ENCODE results near the gene CDK5RAP2. TPM values are rescaled to one million over a fixed set of nuclear protein-coding genes. Genes with fewer than 3 reads are reported as not detected.

Gene CDK5RAP2
- total RNA-seq, 4 donors from 2014 or later: 28.9 to 62.3 (median 40.0) TPM

DNA sequence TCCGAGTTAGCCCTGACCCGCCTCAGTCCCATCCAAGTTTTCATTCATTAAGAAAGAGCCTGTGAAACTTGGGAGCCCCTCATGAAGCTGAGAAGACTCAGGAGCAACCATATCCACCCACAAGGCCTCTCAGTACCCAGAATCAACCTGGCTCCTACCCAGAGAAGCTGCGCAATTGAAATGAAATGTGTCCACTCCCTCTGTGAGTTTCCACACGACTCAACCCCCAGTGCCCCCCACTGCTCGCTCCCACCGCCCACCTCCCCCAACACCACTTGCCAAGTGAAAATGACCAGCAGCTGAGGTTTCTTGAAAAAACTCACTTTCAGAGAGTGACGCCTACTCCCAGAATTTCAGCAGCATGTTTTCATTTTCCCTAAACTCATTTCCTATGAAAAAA lies 104.6 kb downstream of the CDK5RAP2 start:
- intact Hi-C loops (cut with DNase I; ENCODE audit: low total_unique reads): no loop called here
- Histone ChIP-seq H3K27me3 (no peaks in the 10 kb centered on the region), H3K4me1 (peaks cover 0 to 5% of the 10 kb centered on the region in 2 donors), H3K4me3 (no peak overlapping the region), H3K36me3 (no peaks in the 10 kb centered on the region), H3K27ac (no peak overlapping the region), H3K9me3 (no peaks in the 10 kb centered on the region)
- DNase-seq: no peak
- TF ChIP-seq POLR2A (IDR thresholded peaks at IDR 0.05): no peak
- TF ChIP-seq, protein P1, sequence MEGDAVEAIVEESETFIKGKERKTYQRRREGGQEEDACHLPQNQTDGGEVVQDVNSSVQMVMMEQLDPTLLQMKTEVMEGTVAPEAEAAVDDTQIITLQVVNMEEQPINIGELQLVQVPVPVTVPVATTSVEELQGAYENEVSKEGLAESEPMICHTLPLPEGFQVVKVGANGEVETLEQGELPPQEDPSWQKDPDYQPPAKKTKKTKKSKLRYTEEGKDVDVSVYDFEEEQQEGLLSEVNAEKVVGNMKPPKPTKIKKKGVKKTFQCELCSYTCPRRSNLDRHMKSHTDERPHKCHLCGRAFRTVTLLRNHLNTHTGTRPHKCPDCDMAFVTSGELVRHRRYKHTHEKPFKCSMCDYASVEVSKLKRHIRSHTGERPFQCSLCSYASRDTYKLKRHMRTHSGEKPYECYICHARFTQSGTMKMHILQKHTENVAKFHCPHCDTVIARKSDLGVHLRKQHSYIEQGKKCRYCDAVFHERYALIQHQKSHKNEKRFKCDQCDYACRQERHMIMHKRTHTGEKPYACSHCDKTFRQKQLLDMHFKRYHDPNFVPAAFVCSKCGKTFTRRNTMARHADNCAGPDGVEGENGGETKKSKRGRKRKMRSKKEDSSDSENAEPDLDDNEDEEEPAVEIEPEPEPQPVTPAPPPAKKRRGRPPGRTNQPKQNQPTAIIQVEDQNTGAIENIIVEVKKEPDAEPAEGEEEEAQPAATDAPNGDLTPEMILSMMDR (IDR thresholded peaks at IDR 0.05): no peak

DNA sequence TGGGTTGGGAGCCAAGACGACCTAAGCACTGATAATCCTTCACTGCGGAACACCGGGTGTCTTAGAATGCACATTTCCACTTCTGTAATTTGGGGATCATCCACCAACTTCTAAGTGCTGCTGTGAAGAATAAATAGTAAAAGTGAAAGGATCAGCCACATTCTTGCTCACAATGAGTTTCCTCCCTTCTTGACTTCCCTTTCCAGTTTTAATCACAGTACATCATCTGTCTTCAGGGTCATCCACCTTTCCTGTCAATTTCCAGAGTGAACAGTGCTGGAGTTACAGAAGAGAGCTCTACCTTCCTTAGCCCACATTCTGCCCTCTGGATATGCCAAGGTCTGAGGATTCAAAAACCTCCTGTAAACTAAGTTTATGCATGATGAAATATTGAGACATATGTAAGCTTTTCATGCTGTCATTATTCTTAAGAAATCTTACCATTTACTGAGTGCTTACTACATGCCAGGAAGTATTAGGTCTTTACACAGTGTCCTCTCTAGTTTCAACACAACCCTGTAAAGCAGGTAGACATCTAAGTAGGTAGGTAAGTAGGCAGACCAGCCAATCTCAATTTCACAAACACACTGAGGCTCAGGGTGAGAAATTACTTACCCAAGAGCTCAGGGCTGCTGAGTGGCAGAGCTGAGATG lies 105.2 kb downstream of the CDK5RAP2 start:
- Histone ChIP-seq H3K36me3 (no peaks in the 10 kb centered on the region), H3K9me3 (no peaks in the 10 kb centered on the region), H3K4me3 (no peak overlapping the region), H3K27me3 (no peaks in the 10 kb centered on the region), H3K4me1 (peaks cover 0 to 5% of the 10 kb centered on the region in 2 donors), H3K27ac (no peak overlapping the region)
- no peak for TF ChIP-seq POLR2A (IDR thresholded peaks at IDR 0.05)
- TF ChIP-seq, protein P1 (IDR thresholded peaks at IDR 0.05): no peak
- intact Hi-C loops (cut with DNase I; ENCODE audit: low total_unique reads): no loop called here
- DNase-seq: no peak

DNA sequence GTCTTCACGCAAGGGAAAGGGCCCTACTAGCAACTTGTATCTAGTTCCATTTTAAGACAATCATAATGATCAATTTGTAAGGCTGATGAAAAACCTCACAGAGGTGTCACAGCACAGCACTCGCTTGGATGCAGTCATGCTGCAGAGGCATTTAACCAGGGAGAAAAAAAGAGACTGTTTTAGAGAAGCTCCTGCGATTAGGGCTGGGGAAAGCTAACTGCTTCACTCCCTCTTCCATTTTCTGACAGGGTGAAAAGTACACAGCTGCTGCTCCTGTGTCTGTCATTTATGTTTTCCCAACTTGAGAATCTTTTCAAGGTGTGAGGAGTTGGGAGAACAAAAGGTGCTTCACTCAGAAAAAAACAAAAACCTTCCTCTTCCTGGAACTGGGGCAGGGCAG lies 106.4 kb downstream of the CDK5RAP2 start:
- no peak overlapping the region for H3K4me3 ChIP-seq
- H3K9me3 ChIP-seq: no peaks in the 10 kb centered on the region
- intact Hi-C loops (cut with DNase I; ENCODE audit: low total_unique reads): no loop called here
- DNase-seq: no peak
- no peak overlapping the region for H3K27ac ChIP-seq
- TF ChIP-seq POLR2A (IDR thresholded peaks at IDR 0.05): no peak
- TF ChIP-seq, protein P1 (IDR thresholded peaks at IDR 0.05): no peak
- H3K36me3 ChIP-seq: no peaks in the 10 kb centered on the region
- H3K27me3 ChIP-seq: no peaks in the 10 kb centered on the region
- peaks cover 0 to 5% of the 10 kb centered on the region in 2 donors for H3K4me1 ChIP-seq

- Histone ChIP-seq H3K4me1 (no peaks in the 10 kb centered on the region), H3K27ac (no peak overlapping the region), H3K9me3 (no peaks in the 10 kb centered on the region), H3K4me3 (no peak overlapping the region), H3K36me3 (no peaks in the 10 kb centered on the region), H3K27me3 (no peaks in the 10 kb centered on the region)
- no peak for DNase-seq
- TF ChIP-seq POLR2A (IDR thresholded peaks at IDR 0.05): no peak
- TF ChIP-seq, protein P1 (IDR thresholded peaks at IDR 0.05): no peak
- intact Hi-C loops (cut with DNase I; ENCODE audit: low total_unique reads): no loop called here
These were observed 114.1 kb downstream of the CDK5RAP2 start for GRCh38 chr9:120465685-120466407.

DNA sequence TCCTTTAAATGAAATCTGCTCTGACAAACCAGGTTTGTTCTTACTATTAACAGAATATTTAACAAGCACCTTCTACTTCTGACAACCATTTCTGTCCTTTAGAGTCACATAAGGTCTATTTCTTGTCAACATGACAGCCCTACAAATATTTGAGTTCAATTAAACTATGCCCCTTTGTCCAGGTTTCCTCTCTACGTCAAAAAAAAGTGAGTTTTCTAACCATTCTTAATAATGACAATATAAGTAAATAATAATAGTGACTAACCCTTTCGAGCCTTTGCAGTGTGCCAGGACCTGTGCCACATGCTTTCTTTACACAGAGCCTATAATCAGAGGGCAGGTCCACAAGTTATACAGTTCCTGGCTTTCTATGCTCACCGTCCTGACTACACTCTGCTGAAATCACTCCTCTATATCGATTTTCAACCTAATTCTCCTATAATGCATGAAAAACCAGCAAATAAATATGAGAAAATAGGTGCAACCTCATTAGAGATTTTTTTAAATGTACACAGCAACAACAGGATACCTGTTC lies 115.0 kb downstream of the CDK5RAP2 start:
- TF ChIP-seq, protein P1 (IDR thresholded peaks at IDR 0.05): no peak
- TF ChIP-seq POLR2A (IDR thresholded peaks at IDR 0.05): no peak
- no peaks in the 10 kb centered on the region for H3K36me3 ChIP-seq
- intact Hi-C loops (cut with DNase I; ENCODE audit: low total_unique reads): no loop called here
- no peak overlapping the region for H3K4me3 ChIP-seq
- H3K4me1 ChIP-seq: no peaks in the 10 kb centered on the region
- no peak overlapping the region for H3K27ac ChIP-seq
- H3K27me3 ChIP-seq: no peaks in the 10 kb centered on the region
- H3K9me3 ChIP-seq: no peaks in the 10 kb centered on the region
- no peak for DNase-seq
